PFSK-1 (cell line): ENCODE results near the gene KRT27.

Experiments used
- FOXP2 ChIP-seq: optimal IDR thresholded peaks from 2 replicates; pipeline ENCODE3; 2011; ENCODE audit warnings: borderline replicate concordance, control low read depth, inconsistent platforms; ENCODE audit not compliant: insufficient read depth; ENCODE audit errors: extremely low read length, extremely low read depth
- POLR2AphosphoS5 ChIP-seq: IDR thresholded peaks from 2 replicates; pipeline ENCODE4 v1.6.1; 2012; ENCODE audit warnings: low read depth, mild to moderate bottlenecking, control low read depth, low read length, moderate library complexity
- SIN3A ChIP-seq: IDR thresholded peaks from 2 replicates; pipeline ENCODE4 v1.6.1; 2012; ENCODE audit warnings: mild to moderate bottlenecking, low read length, moderate library complexity, borderline replicate concordance; ENCODE audit not compliant: insufficient read depth
- TAF1 ChIP-seq: IDR thresholded peaks from 2 replicates; pipeline ENCODE4 v1.6.1; 2012; ENCODE audit warnings: low read length, control low read depth, borderline replicate concordance; ENCODE audit not compliant: insufficient read depth
- TF ChIP-seq, protein P1 (sequence below), 2 experiments: IDR thresholded peaks; 2 replicates each; pipeline versions ENCODE4 v1.6.1 to v1.8.0; 2011 to 2012; ENCODE audit warnings: low read depth in 2 of 2, low read length in 2 of 2, control low read depth in 1 of 2, inconsistent platforms in 1 of 2, mild to moderate bottlenecking in 1 of 2, moderate library complexity in 1 of 2; ENCODE audit not compliant: insufficient read depth in 1 of 2

KRT27 gene

GRCh38 chr17:40772101-40772500 lies 10.2 kb downstream of the KRT27 start, which contains the start of gene KRT26:
TSS of gene KRT26 (minus strand) at chr17:40772201. CDS start at chr17:40772113, 88 bp downstream.
- TF ChIP-seq TAF1 (no peak), FOXP2 (no peak), POLR2AphosphoS5 (no peak), SIN3A (no peak)
- TF ChIP-seq, protein P1, sequence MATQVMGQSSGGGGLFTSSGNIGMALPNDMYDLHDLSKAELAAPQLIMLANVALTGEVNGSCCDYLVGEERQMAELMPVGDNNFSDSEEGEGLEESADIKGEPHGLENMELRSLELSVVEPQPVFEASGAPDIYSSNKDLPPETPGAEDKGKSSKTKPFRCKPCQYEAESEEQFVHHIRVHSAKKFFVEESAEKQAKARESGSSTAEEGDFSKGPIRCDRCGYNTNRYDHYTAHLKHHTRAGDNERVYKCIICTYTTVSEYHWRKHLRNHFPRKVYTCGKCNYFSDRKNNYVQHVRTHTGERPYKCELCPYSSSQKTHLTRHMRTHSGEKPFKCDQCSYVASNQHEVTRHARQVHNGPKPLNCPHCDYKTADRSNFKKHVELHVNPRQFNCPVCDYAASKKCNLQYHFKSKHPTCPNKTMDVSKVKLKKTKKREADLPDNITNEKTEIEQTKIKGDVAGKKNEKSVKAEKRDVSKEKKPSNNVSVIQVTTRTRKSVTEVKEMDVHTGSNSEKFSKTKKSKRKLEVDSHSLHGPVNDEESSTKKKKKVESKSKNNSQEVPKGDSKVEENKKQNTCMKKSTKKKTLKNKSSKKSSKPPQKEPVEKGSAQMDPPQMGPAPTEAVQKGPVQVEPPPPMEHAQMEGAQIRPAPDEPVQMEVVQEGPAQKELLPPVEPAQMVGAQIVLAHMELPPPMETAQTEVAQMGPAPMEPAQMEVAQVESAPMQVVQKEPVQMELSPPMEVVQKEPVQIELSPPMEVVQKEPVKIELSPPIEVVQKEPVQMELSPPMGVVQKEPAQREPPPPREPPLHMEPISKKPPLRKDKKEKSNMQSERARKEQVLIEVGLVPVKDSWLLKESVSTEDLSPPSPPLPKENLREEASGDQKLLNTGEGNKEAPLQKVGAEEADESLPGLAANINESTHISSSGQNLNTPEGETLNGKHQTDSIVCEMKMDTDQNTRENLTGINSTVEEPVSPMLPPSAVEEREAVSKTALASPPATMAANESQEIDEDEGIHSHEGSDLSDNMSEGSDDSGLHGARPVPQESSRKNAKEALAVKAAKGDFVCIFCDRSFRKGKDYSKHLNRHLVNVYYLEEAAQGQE (IDR thresholded peaks at IDR 0.05; ENCODE audit: insufficient read depth in 1 of 2, low read depth in 2 of 2, low read length in 2 of 2): no peak

GRCh38 chr17:40765657-40766056 lies 16.7 kb downstream of the KRT27 start:
- no peak for TF ChIP-seq FOXP2
- TF ChIP-seq SIN3A: no peak
- no peak for TF ChIP-seq POLR2AphosphoS5
- TF ChIP-seq TAF1: no peak
- TF ChIP-seq, protein P1 (IDR thresholded peaks at IDR 0.05; ENCODE audit: insufficient read depth in 1 of 2, low read depth in 2 of 2, low read length in 2 of 2): no peak

DNA sequence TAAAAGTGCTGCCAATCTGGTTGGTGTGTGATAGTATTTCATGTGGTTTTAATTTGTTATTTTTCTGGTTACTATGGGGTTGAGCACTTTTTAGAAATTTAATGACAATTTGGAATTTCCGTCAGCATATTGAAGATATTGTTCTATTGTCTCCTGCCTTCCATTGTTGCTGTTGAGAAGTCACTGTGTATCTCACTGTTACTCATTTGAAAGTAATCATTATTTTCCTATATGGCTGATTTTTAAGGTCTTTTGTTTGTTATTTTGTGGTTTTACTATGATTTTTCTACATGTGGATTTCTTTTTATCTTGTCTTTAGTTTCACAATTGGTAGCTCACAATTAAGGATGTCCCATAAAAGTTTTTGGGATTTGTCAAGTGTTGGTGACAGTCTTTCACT lies 18.6 kb downstream of the KRT27 start:
- TF ChIP-seq POLR2AphosphoS5: no peak
- TF ChIP-seq, protein P1 (IDR thresholded peaks at IDR 0.05; ENCODE audit: insufficient read depth in 1 of 2, low read depth in 2 of 2, low read length in 2 of 2): no peak
- TF ChIP-seq TAF1: no peak
- TF ChIP-seq SIN3A: no peak
- TF ChIP-seq FOXP2: no peak

- TF ChIP-seq POLR2AphosphoS5: no peak
- TF ChIP-seq, protein P1 (IDR thresholded peaks at IDR 0.05; ENCODE audit: insufficient read depth in 1 of 2, low read depth in 2 of 2, low read length in 2 of 2): no peak
- TF ChIP-seq SIN3A: no peak
- TF ChIP-seq TAF1: no peak
- no peak for TF ChIP-seq FOXP2
These were observed 22.0 kb downstream of the KRT27 start for GRCh38 chr17:40760105-40761016.
